Neural cell (in vitro differentiated cells): ENCODE results near the gene UGT1A3.

ENCODE experiments used
- EZH2 ChIP-seq: fragments of 200-600, 300-800 bp; shearing (Covaris generic), sonication (generic); IDR thresholded peaks from 2 replicates; pipeline ENCODE4 v1.6.1; 2014; ENCODE audit warnings: antibody characterized with exemption, low read length, borderline replicate concordance, mild to moderate bottlenecking; ENCODE audit not compliant: insufficient read depth, poor library complexity, severe bottlenecking
- MXI1 ChIP-seq: fragments of 450-650 bp; conservative IDR thresholded peaks from 2 replicates; pipeline ENCODE4 v1.6.1; 2014; ENCODE audit warnings: antibody characterized with exemption, mild to moderate bottlenecking; ENCODE audit not compliant: poor library complexity, severe bottlenecking
- POLR2AphosphoS5 ChIP-seq: IDR thresholded peaks from 2 replicates; pipeline ENCODE4 v1.6.1; 2012
- TF ChIP-seq, protein P1 (sequence below): fragments of 450-650 bp; IDR thresholded peaks from 2 replicates; pipeline ENCODE4 v1.5.1; 2014; ENCODE audit warnings: antibody characterized with exemption, mild to moderate bottlenecking, moderate library complexity; ENCODE audit not compliant: poor library complexity, severe bottlenecking

DNA sequence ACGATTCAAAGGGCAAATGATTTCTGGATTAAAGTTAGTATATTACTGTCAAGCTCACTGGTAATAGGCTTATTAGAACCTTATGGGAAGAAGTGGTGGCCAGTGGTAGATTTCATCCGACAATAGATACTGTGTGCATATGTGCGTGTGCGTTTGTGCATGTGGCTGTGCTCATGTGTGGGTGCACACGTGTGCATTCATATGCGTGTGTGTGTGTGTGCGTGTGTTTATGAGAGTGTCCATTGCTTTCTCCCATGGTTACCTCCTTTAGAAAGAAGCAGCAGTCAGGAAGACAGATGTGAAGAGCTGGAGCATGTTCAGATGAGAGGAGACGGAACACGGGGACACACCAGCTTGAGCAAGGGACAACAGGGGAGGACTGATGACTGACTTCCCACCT lies 40.4 kb downstream of the UGT1A3 start:
- TF ChIP-seq, protein P1, sequence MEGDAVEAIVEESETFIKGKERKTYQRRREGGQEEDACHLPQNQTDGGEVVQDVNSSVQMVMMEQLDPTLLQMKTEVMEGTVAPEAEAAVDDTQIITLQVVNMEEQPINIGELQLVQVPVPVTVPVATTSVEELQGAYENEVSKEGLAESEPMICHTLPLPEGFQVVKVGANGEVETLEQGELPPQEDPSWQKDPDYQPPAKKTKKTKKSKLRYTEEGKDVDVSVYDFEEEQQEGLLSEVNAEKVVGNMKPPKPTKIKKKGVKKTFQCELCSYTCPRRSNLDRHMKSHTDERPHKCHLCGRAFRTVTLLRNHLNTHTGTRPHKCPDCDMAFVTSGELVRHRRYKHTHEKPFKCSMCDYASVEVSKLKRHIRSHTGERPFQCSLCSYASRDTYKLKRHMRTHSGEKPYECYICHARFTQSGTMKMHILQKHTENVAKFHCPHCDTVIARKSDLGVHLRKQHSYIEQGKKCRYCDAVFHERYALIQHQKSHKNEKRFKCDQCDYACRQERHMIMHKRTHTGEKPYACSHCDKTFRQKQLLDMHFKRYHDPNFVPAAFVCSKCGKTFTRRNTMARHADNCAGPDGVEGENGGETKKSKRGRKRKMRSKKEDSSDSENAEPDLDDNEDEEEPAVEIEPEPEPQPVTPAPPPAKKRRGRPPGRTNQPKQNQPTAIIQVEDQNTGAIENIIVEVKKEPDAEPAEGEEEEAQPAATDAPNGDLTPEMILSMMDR: no peak
- TF ChIP-seq EZH2 (no peak), MXI1 (no peak), POLR2AphosphoS5 (no peak)
